Psoas muscle (tissue), 8 donors: ENCODE measurements around the gene GSTM5. TPM values are rescaled to one million over a fixed set of nuclear protein-coding genes. Genes with fewer than 3 reads are reported as not detected.
A peak's percentile ranks its signal among the peaks of the same experiment; 100 is the strongest.
"Not testable (repeated sequence)": the region's sequence is repeated elsewhere in the genome, so short reads cannot be mapped to it uniquely, and the experiment has no call there.

Experiments
- ATAC-seq, 4 donors: fragments of 200-7000 bp; cut with Tn5 transposase; one replicate each; pipeline ENCODE4 v1.9.1; 2020; ENCODE audit warnings: moderate library complexity in 3 of 4, mild to moderate bottlenecking in 2 of 4
- DNase-seq, 2 donors: peaks; one replicate each; pipeline ENCODE4 v3.0.0-alpha.2; 2020
- H3K27ac ChIP-seq: fragments of 200-600 bp; one replicate; pipeline ENCODE4 v1.8.0; 2022
- H3K27me3 ChIP-seq, 3 donors: fragments of 200-600 bp in 1 of 3; one replicate each; pipeline versions ENCODE4 v1.6.1 to v1.8.0; 2013 to 2022; ENCODE audit warnings: low read length in 2 of 3, mild to moderate bottlenecking in 2 of 3, moderate library complexity in 1 of 3; ENCODE audit not compliant: insufficient read depth in 3 of 3
- H3K36me3 ChIP-seq, 2 donors: fragments of 200-600 bp in 1 of 2; one replicate each; pipeline versions ENCODE4 v1.6.1 to v1.8.0; 2013 to 2022; ENCODE audit warnings: low read depth in 1 of 2, mild to moderate bottlenecking in 1 of 2, moderate library complexity in 1 of 2; ENCODE audit not compliant: insufficient read depth in 1 of 2
- H3K4me1 ChIP-seq: fragments of 200-600 bp; one replicate; pipeline ENCODE4 v1.8.0; 2022
- H3K4me3 ChIP-seq: fragments of 200-600 bp; one replicate; pipeline ENCODE4 v1.8.0; 2022; ENCODE audit warnings: mild to moderate bottlenecking
- H3K9me3 ChIP-seq: fragments of 200-600 bp; one replicate; pipeline ENCODE4 v1.8.0; 2022
- CTCF ChIP-seq: fragments of 200-600 bp; IDR thresholded peaks from one replicate; pipeline ENCODE4 v1.8.0; 2022; ENCODE audit warnings: antibody characterized with exemption
- WGBS, 3 donors: extraction: QIAGEN DNeasy Blood & Tissue Kit; methylation state at CpG; one replicate each; pipeline versions ENCODE4 v1.1.6 to v1.1.7; 2013; 5-methylcytosine and 5-hydroxymethylcytosine counted together
- intact Hi-C, 2 donors: fragments of 100-400 bp; cut with DNase I; formaldehyde crosslinking; loops; one replicate each; pipeline versions ENCODE4 v1.11.0 to v1.14.2; 2022
- polyA plus RNA-seq, 3 donors: library from polyadenylated mRNA; stranded (reverse); fragments of 200-250 nt; gene quantifications; one replicate each; pipeline ENCODE4 v1.2.3, GENCODE V29; 2013
- total RNA-seq, 4 donors: library from RNA; stranded (reverse); fragmentation: NEBNext Ultra II Directional in 2 of 4; extraction: Animal tissue kit (Norgen Biotek cat#: 25700) in 2 of 4; gene quantifications; one replicate each; pipeline versions ENCODE4 v1.2.1 to v1.2.4, GENCODE V29; 2021 to 2023
- donor health status: healthy with polysubstance abuse.
- donor health status: DM: no; HTN: no; CAD: no; lungs with moderate emphysema.
- donor health status: Bipolar disorder and iron deficiency.
- donor health status: healthy.
- donor health status: DM: yes; HTN: yes; CAD: no.
- donor health status: DM: no; HTN: no; CAD: no.
- donor health status: DM: no; HTN: no; CAD: no.
- donor health status: DM: yes; HTN: yes; CAD: no.

GSTM5 gene
- total and polyA plus RNA-seq, 7 donors, result 0.53 to 5.0 (median 1.1) TPM

DNA sequence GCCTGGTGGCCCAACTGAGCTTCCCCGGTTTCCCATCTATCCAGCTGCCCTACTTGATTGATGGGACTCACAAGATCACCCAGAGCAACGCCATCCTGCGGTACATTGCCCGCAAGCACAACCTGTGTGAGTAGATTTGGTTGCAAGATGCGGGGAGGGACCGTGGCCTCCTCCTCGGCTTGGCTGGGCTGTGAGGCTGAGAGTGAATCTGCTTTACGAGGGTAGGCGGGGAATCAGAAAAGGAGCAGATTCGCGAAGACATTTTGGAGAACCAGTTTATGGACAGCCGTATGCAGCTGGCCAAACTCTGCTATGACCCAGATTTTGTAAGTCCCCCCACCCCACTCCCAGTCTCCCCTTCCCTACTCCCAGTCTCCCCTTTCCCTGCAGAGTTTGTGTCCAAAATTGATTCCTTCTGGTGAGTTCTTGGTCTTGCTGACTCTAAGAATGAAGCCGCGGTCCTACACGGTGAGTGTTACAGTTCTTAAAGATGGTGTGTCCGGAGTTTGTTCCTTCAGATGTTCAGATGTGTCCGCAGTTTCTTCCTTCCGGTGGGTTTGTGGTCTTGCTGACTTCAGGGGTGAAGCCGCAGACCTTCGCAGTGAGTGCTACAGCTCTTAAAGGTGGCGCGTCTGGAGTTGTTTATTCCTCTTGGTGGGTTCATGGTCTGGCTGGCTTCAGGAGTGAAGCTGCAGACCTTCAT is 42.7 kb upstream of the GSTM5 start:
- Histone ChIP-seq H3K27ac (no peak overlapping the region), H3K9me3 (no peaks in the 10 kb centered on the region), H3K4me1 (peaks cover 9% of the 10 kb centered on the region), H3K27me3 (no peaks in the 10 kb centered on the region), H3K36me3 (peaks cover 0 to 39% of the 10 kb centered on the region in 2 donors), H3K4me3 (no peak overlapping the region)
- 90 to 93% (median 91%) methylated on average over 22 of the region's 22 CpGs for WGBS, 3 donors
- no peak for TF ChIP-seq CTCF
- ATAC-seq (no peak), DNase-seq (no peak)
- intact Hi-C loops, result no loop called here

DNA sequence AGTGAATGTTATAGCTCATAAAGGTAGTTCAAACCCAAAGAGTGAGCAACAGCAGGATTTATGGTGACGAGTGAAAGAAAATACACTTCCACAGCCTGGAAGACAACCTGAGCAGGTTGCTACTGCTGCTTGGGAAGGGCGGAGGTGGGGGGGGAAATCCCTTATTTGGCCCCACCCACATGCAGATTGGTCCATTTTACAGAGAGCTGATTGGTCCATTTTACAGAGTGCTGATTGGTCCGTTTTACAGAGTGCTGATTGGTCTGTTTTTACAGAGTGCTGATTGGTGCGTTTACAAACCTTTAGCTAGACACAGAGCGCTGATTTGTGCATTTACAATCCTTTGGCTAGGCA is 42.1 kb upstream of the GSTM5 start:
- H3K27me3 ChIP-seq, ATAC-seq, intact Hi-C loops, H3K9me3 ChIP-seq, H3K4me1 ChIP-seq, DNase-seq, H3K27ac ChIP-seq, H3K4me3 ChIP-seq: not testable (repeated sequence)
- peaks cover 0 to 39% of the 10 kb centered on the region in 2 donors for H3K36me3 ChIP-seq
- 92 to 97% (median 96%) methylated on average over 4 to 5 of the region's 5 CpGs for WGBS, 3 donors

- 89 to 94% (median 93%) methylated on average over 5 of the region's 5 CpGs for WGBS, 3 donors
- intact Hi-C loops, result no loop called here
- H3K27ac ChIP-seq, result no peak overlapping the region
- peaks cover 0 to 32% of the 10 kb centered on the region in 2 donors for H3K36me3 ChIP-seq
- DNase-seq (no peak), ATAC-seq (no peak)
- no peak for TF ChIP-seq CTCF
- H3K4me3 ChIP-seq, result no peak overlapping the region
- no peaks in the 10 kb centered on the region for H3K9me3 ChIP-seq
- peaks cover 13% of the 10 kb centered on the region for H3K4me1 ChIP-seq
- no peaks in the 10 kb centered on the region for H3K27me3 ChIP-seq
Measured at GRCh38 chr1:109671067-109671466, 41.0 kb upstream of the GSTM5 start.

- ATAC-seq, intact Hi-C loops, H3K9me3 ChIP-seq, H3K27ac ChIP-seq, DNase-seq, H3K27me3 ChIP-seq, H3K4me3 ChIP-seq: not testable (repeated sequence)
- Histone ChIP-seq H3K36me3 (peaks cover 0 to 32% of the 10 kb centered on the region in 2 donors), H3K4me1 (peaks cover 22% of the 10 kb centered on the region)
- 81 to 97% (median 86%) methylated on average over 2 of the region's 2 CpGs for WGBS, 3 donors
Measured at GRCh38 chr1:109673861-109674260, 38.2 kb upstream of the GSTM5 start.

GRCh38 chr1:109676683-109677381 is 35.2 kb upstream of the GSTM5 start:
- intact Hi-C loops, result not testable (repeated sequence)
- peak overlapping the region; percentile 89 for H3K27ac ChIP-seq
- 23 to 31% (median 31%) methylated on average over 3 of the region's 3 CpGs for WGBS, 3 donors

GRCh38 chr1:109677459-109677858 is 34.6 kb upstream of the GSTM5 start:
- Histone ChIP-seq H3K9me3 (no peaks in the 10 kb centered on the region), H3K4me1 (peaks cover 18% of the 10 kb centered on the region), H3K27ac (peak overlapping the region; percentile 89), H3K36me3 (peaks cover 0 to 14% of the 10 kb centered on the region in 2 donors), H3K27me3 (no peaks in the 10 kb centered on the region), H3K4me3 (peak overlapping the region; percentile 11)
- no peak for TF ChIP-seq CTCF
- intact Hi-C loops, result no loop called here
- DNase-seq (no peak), ATAC-seq (peak in 1 of 4 donors; percentile 6)
- WGBS, 3 donors, result 40 to 55% (median 41%) methylated on average over 3 of the region's 3 CpGs

More at GRCh38 chr1:109676683-109677381, 35.2 kb upstream of the GSTM5 start:
- not testable (repeated sequence) for H3K9me3 ChIP-seq, H3K27me3 ChIP-seq, DNase-seq
- Histone ChIP-seq H3K4me1 (peaks cover 18% of the 10 kb centered on the region), H3K36me3 (peaks cover 0 to 20% of the 10 kb centered on the region in 2 donors), H3K4me3 (peak overlapping the region; percentile 11)
- peak; percentile 84 to 98 (median 95) for ATAC-seq

DNA sequence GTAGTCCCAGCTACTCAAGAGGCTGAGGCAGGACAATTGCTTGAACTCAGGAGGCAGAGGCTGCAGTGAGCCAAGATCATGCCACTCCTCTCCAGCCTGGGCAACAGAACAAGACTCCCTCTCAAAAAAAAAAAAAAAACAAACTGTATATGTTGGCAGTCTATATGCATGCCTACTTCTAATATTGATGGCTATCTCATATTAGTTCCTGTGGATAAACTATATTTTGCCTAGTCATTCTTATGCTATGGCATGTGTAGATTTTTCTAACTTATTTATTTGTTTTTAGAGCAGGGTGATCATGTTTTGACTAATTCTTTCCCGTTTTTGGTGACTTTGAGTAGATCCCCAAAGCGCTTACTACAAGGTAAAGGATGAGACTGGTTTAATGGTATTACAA is 33.4 kb upstream of the GSTM5 start:
- 89 to 94% (median 91%) methylated on average over 2 of the region's 2 CpGs for WGBS, 3 donors
- H3K36me3 ChIP-seq, DNase-seq, H3K27ac ChIP-seq, H3K27me3 ChIP-seq, ATAC-seq, intact Hi-C loops, H3K4me3 ChIP-seq, H3K9me3 ChIP-seq: not testable (repeated sequence)
- H3K4me1 ChIP-seq, result peaks cover 18% of the 10 kb centered on the region

- not testable (repeated sequence) for H3K36me3 ChIP-seq, H3K27ac ChIP-seq, H3K27me3 ChIP-seq, H3K9me3 ChIP-seq, DNase-seq, ATAC-seq, H3K4me3 ChIP-seq
- 87 to 90% methylated on average over 6 of the region's 6 CpGs; no CpG with 5 or more reads in 1 of the 3 donors for WGBS, 3 donors
- intact Hi-C loops, result loop anchor here in 1 of 2 donors (5.0 kb wide), 1 partner anchor 42 kb away; no protein-coding TSS in a partner anchor
- H3K4me1 ChIP-seq, result peaks cover 17% of the 10 kb centered on the region
Measured at GRCh38 chr1:109684777-109685176, 27.3 kb upstream of the GSTM5 start.
